ENCODE measurements around the gene TCN2. TPM values are rescaled to one million over a fixed set of nuclear protein-coding genes. Genes with fewer than 3 reads are reported as not detected.

TCN2 gene
- total and polyA plus RNA-seq, 2 of the 4 experiments (the other 2 are of a cell fraction), result 1.3 to 3.6 TPM

GRCh38 chr22:30601464-30601863 lies 5.5 kb upstream of the TCN2 start:
- H3K9me1 ChIP-seq (ENCODE audit: insufficient read depth, low read length), result 0 out of 2 replicates have a peak, but pooled peaks cover 3% of the 10 kb centered on the region
- no CpG with 5 or more reads among the region's 5 CpGs for WGBS, 2 experiments (ENCODE audit: extremely low coverage in 2 of 2, insufficient read length in 1 of 2)
- H3K4ac ChIP-seq (ENCODE audit: low read depth, low read length), result no peak overlapping the region
- H4K91ac ChIP-seq (ENCODE audit: insufficient read depth, low read depth, low read length), result no peak overlapping the region
- no peak overlapping the region for H2AK9ac ChIP-seq (replicated peaks; ENCODE audit: low read depth, low read length, poor library complexity)
- no peaks in the 10 kb centered on the region for H3K36me3 ChIP-seq (ENCODE audit: control insufficient read depth, insufficient read depth, low read length)
- H2BK120ac ChIP-seq (ENCODE audit: low read depth, low read length), result no peak overlapping the region
- dilution Hi-C loops (cut with HindIII; ENCODE audit: low sequenced_read_pairs, unreplicated experiment), result no loop called here
- no peaks in the 10 kb centered on the region for H3K79me1 ChIP-seq (ENCODE audit: low read depth in 1 of 2, low read length in 2 of 2)
- H3K27me3 ChIP-seq (ENCODE audit: control insufficient read depth, insufficient read depth, low read length), result no peaks in the 10 kb centered on the region; the same call in 1 of the 2 replicates
- in situ Hi-C loops (cut with MboI; ENCODE audit: low sequenced_read_pairs), result no loop called here
- H3K27ac ChIP-seq (ENCODE audit: insufficient read depth, low read length), result no peak overlapping the region
- no peak overlapping the region for H2BK15ac ChIP-seq (ENCODE audit: low read depth, low read length)
- ChIA-PET POLR2A (ENCODE audit: unreplicated experiment) (no interaction called here), CTCF (interaction anchor here (0.6 to 1.0 kb wide), 3 partner anchors 9 to 849 kb away, joined by 3 to 4 read pairs (median 3); partner anchors contain the start of gene PES1)
- H2BK5ac ChIP-seq (ENCODE audit: low read depth, low read length, poor library complexity, severe bottlenecking), result no peak overlapping the region
- H2BK20ac ChIP-seq (ENCODE audit: low read depth, low read length), result no peak overlapping the region
- no peak overlapping the region for H3K56ac ChIP-seq (ENCODE audit: extremely low read depth, insufficient read depth, low read length)
- DNase-seq (no peak), ATAC-seq (ENCODE audit: low read depth) (no peak)
- no peak overlapping the region for H3K9ac ChIP-seq (ENCODE audit: low read depth, low read length)
- H3K14ac ChIP-seq (replicated peaks; ENCODE audit: low read depth, low read length), result no peak overlapping the region
- H4K8ac ChIP-seq (ENCODE audit: low read depth in 2 of 2, low read length in 2 of 2), result no peak overlapping the region
- TF ChIP-seq POLR2A (IDR thresholded peaks at IDR 0.05; ENCODE audit: low read depth, low read length) (no peak), CEBPB (IDR thresholded peaks at IDR 0.05; ENCODE audit: low read depth, low read length) (no peak), MAFK (IDR thresholded peaks at IDR 0.05; ENCODE audit: low read depth, low read length) (no peak), ELK1 (IDR thresholded peaks at IDR 0.05; ENCODE audit: borderline replicate concordance, low read depth, low read length) (no peak), BHLHE40 (IDR thresholded peaks at IDR 0.05; ENCODE audit: low read depth, low read length) (no peak), NFE2L2 (IDR thresholded peaks at IDR 0.05; ENCODE audit: low read depth, low read length) (no peak), RCOR1 (IDR thresholded peaks at IDR 0.05; ENCODE audit: insufficient replicate concordance, low read length) (no peak), FOS (IDR thresholded peaks at IDR 0.05; ENCODE audit: low read depth, low read length) (no peak), SMC3 (IDR thresholded peaks at IDR 0.05; ENCODE audit: low read depth, low read length) (no peak), RFX5 (IDR thresholded peaks at IDR 0.05; ENCODE audit: low read depth, low read length) (no peak), MAZ (IDR thresholded peaks at IDR 0.05; ENCODE audit: borderline replicate concordance, low read depth, low read length) (no peak), MXI1 (IDR thresholded peaks at IDR 0.05; ENCODE audit: borderline replicate concordance, low read depth, low read length) (no peak), CHD1 (IDR thresholded peaks at IDR 0.05; ENCODE audit: low read depth, low read length) (no peak), RAD21 (IDR thresholded peaks at IDR 0.05; ENCODE audit: low read length) (no peak)
- TF ChIP-seq, protein P1, sequence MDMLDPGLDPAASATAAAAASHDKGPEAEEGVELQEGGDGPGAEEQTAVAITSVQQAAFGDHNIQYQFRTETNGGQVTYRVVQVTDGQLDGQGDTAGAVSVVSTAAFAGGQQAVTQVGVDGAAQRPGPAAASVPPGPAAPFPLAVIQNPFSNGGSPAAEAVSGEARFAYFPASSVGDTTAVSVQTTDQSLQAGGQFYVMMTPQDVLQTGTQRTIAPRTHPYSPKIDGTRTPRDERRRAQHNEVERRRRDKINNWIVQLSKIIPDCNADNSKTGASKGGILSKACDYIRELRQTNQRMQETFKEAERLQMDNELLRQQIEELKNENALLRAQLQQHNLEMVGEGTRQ (IDR thresholded peaks at IDR 0.05; ENCODE audit: low read depth, low read length), result no peak
- TF ChIP-seq, protein P2, sequence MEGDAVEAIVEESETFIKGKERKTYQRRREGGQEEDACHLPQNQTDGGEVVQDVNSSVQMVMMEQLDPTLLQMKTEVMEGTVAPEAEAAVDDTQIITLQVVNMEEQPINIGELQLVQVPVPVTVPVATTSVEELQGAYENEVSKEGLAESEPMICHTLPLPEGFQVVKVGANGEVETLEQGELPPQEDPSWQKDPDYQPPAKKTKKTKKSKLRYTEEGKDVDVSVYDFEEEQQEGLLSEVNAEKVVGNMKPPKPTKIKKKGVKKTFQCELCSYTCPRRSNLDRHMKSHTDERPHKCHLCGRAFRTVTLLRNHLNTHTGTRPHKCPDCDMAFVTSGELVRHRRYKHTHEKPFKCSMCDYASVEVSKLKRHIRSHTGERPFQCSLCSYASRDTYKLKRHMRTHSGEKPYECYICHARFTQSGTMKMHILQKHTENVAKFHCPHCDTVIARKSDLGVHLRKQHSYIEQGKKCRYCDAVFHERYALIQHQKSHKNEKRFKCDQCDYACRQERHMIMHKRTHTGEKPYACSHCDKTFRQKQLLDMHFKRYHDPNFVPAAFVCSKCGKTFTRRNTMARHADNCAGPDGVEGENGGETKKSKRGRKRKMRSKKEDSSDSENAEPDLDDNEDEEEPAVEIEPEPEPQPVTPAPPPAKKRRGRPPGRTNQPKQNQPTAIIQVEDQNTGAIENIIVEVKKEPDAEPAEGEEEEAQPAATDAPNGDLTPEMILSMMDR (conservative IDR thresholded peaks at IDR 0.05; ENCODE audit: low read depth, low read length), result no peak
- no peaks in the 10 kb centered on the region for H4K20me1 ChIP-seq (ENCODE audit: insufficient read depth, low read length)
- no peak overlapping the region for H3K23ac ChIP-seq (ENCODE audit: low read depth, low read length)
- H3K4me3 ChIP-seq (ENCODE audit: insufficient read depth, low read depth, low read length), result no peak overlapping the region
- H3K4me1 ChIP-seq (ENCODE audit: control insufficient read depth, insufficient read depth, low read length), result peaks cover 2% of the 10 kb centered on the region
- no peak overlapping the region for H3K18ac ChIP-seq (ENCODE audit: low read depth, low read length)
- no TSS peak for BruUV-seq (replicated peaks)
- no peak overlapping the region for H3K4me2 ChIP-seq (ENCODE audit: low read depth, low read length)
- H2AK5ac ChIP-seq (ENCODE audit: low read depth, low read length), result no peak overlapping the region
- H2AFZ ChIP-seq (replicated peaks; ENCODE audit: low read length, poor library complexity), result no peak overlapping the region
- no peaks in the 10 kb centered on the region for H3K9me3 ChIP-seq (ENCODE audit: control insufficient read depth, insufficient read depth, low read length)
- intact Hi-C loops (cut with micrococcal nuclease), result no loop called here
- no peak overlapping the region for H4K5ac ChIP-seq (ENCODE audit: low read depth, low read length)
